Stimulated activated naive CD8-positive, alpha-beta T cell treated with anti-CD3 and anti-CD28 coated beads, Interleukin-15, amount 100 ng/mL, for 72 hours (primary cell): ENCODE measurements around the gene NCAPG.
A peak's percentile ranks its signal among the peaks of the same experiment; 100 is the strongest.
"Not testable (repeated sequence)": the region's sequence is repeated elsewhere in the genome, so short reads cannot be mapped to it uniquely, and the experiment has no call there.

Experiments used
- ATAC-seq: fragments of 150-1000 bp; cut with Tn5 transposase; 2 replicates; pipeline ENCODE4 v1.10.0; 2021; ENCODE audit warnings: mild to moderate bottlenecking, moderate library complexity
- DNase-seq, 2 donors: peaks; one replicate each; pipeline ENCODE4 v3.0.0; 2021 to 2022
- H3K27ac Mint-ChIP-seq, 2 donors: one replicate each; pipeline ENCODE4 v1.8.0; 2022; ENCODE audit warnings: mild to moderate bottlenecking in 2 of 2, mixed read lengths in 2 of 2, moderate library complexity in 2 of 2
- H3K27me3 Mint-ChIP-seq: one replicate; pipeline ENCODE4 v1.8.0; 2022; ENCODE audit warnings: mixed read lengths
- H3K4me1 Mint-ChIP-seq: one replicate; pipeline ENCODE4 v1.8.0; 2022; ENCODE audit warnings: mild to moderate bottlenecking, mixed read lengths
- H3K4me3 Mint-ChIP-seq, 2 donors: one replicate each; pipeline ENCODE4 v1.8.0; 2022; ENCODE audit warnings: mild to moderate bottlenecking in 2 of 2, mixed read lengths in 2 of 2, moderate library complexity in 1 of 2
- H3K9me3 Mint-ChIP-seq, 2 donors: one replicate each; pipeline ENCODE4 v1.8.0; 2022; ENCODE audit warnings: mixed read lengths in 2 of 2

The NCAPG gene

DNA sequence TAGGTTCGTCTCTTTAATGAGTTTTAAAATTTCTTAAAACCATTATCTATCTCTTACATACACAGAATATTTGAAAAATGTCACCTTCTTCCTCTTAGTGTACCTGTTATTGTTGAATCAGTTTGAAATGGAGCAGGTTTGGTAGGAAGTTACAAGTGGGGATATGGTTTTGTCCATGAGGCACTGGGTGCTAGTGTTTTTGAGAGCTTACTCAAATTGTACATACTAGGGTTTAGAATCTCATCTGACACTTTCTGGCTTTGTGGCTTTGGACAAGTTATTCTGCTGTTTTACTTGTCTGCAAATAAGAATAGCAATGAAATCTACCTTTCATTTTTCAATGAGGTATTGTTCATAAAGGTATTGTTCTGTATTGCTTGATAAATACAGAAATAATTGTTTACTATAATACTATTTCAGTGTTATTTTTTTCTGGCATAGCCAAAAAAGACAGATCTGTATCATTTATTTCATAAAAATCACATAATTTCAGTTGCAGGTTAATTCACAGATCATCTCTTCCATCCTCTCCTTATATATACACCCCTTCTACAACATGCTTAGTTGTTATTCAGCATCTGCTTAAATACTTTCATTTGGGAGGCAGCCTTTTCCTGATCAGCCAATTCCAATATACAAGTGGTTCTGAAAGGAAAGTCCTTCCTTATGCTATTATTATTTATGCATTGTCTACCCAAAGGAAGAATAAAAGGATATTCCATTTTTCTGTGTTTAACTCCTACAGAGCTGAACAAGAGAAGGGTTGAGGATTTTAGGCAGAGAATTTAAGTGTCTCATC, 13.3 kb downstream of the NCAPG start:
- DNase-seq (no peak), ATAC-seq (no peak)
- Mint-ChIP-seq H3K4me3 (no peak overlapping the region), H3K4me1 (no peaks in the 10 kb centered on the region), H3K9me3 (no peaks in the 10 kb centered on the region), H3K27me3 (no peaks in the 10 kb centered on the region), H3K27ac (no peak overlapping the region)

- Mint-ChIP-seq H3K27ac (no peak overlapping the region), H3K4me3 (no peak overlapping the region), H3K27me3 (no peaks in the 10 kb centered on the region), H3K4me1 (no peaks in the 10 kb centered on the region), H3K9me3 (no peaks in the 10 kb centered on the region)
- DNase-seq (no peak), ATAC-seq (no peak)
These were observed 35.5 kb downstream of the NCAPG start for GRCh38 chr4:17846266-17846665.

DNA sequence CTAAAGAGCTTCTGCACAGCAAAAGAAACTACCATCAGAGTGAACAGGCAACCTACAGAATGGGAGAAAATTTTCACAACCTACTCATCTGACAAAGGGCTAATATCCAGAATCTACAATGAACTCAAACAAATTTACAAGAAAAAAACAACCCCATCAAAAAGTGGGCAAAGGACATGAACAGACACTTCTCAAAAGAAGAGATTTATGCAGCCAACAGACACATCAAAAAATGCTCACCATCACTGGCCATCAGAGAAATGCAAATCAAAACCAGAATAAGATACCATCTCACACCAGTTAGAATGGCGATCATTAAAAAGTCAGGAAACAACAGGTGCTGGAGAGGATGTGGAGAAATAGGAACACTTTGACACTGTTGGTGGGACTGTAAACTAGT, 39.5 kb downstream of the NCAPG start:
- not testable (repeated sequence) for H3K4me1 Mint-ChIP-seq, H3K9me3 Mint-ChIP-seq, H3K27me3 Mint-ChIP-seq, H3K27ac Mint-ChIP-seq, H3K4me3 Mint-ChIP-seq, DNase-seq, ATAC-seq

GRCh38 chr4:17851959-17852358, 41.2 kb downstream of the NCAPG start:
- Mint-ChIP-seq H3K4me1 (no peaks in the 10 kb centered on the region), H3K4me3 (no peak overlapping the region), H3K27me3 (no peaks in the 10 kb centered on the region), H3K27ac (no peak overlapping the region), H3K9me3 (no peaks in the 10 kb centered on the region)
- ATAC-seq: no peak
- no peak for DNase-seq

GRCh38 chr4:17854036-17854435, 43.3 kb downstream of the NCAPG start:
- ATAC-seq: no peak
- Mint-ChIP-seq H3K4me1 (no peaks in the 10 kb centered on the region), H3K27me3 (no peaks in the 10 kb centered on the region), H3K4me3 (no peak overlapping the region), H3K27ac (no peak overlapping the region), H3K9me3 (peaks cover 5 to 7% of the 10 kb centered on the region in 2 donors)
- DNase-seq: no peak

DNA sequence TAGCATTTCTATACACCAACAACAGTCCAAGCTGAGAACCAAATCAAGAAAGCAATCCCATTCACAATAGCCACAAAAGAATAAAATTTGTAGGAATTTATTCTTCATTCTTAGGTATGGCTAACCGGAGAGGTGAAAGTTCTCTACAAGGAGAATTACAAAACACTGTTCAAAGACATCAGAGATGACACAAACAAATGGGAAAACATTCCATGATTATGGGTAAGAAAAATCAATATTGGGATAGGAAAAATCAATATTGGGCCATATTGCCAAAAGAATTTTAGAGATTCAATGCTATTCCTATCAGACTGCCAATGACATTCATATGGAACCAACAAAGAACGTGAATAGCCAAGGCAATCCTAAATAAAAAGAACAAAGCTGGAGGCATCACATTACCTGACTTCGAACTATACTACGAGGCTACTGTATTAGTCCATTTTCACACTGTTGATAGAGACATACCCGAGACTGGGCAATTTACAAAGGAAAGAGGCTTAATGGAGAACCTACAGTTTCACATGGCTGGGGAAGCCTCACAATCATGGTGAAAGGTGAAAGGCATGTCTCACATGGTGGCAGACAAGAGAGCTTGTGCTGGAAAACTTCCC, 49.1 kb downstream of the NCAPG start:
- Mint-ChIP-seq H3K27ac (no peak overlapping the region), H3K27me3 (no peaks in the 10 kb centered on the region), H3K9me3 (peaks cover 35 to 39% of the 10 kb centered on the region in 2 donors), H3K4me1 (no peaks in the 10 kb centered on the region), H3K4me3 (no peak overlapping the region)
- no peak for ATAC-seq
- no peak for DNase-seq

DNA sequence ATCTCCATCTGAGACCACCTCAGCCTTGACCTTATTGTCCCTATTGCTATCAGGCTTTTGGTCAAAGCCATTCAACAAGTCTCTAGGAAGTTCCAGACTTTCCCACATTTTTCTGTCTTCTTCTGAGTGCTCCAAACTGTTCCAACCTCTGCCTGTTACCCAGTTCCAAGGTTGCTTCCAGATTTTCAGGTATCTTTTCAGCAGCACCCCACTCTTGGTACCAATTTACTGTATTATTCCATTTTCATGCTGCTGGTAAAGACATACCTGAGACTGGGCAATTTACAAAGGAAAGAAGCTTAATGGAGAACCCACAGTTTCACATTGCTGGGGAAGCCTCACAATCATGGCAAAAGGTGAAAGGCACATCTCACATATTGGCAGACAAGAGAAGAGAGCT, 51.1 kb downstream of the NCAPG start:
- not testable (repeated sequence) for ATAC-seq

GRCh38 chr4:17865866-17866363, 55.1 kb downstream of the NCAPG start:
- DNase-seq: no peak
- H3K4me1 Mint-ChIP-seq: no peaks in the 10 kb centered on the region
- H3K27me3 Mint-ChIP-seq: no peaks in the 10 kb centered on the region
- H3K4me3 Mint-ChIP-seq: no peak overlapping the region
- peaks cover 20 to 24% of the 10 kb centered on the region in 2 donors for H3K9me3 Mint-ChIP-seq
- no peak overlapping the region for H3K27ac Mint-ChIP-seq
- no peak for ATAC-seq

More for the DNA sequence above, 51.1 kb downstream of the NCAPG start:
- H3K4me3 Mint-ChIP-seq, H3K27me3 Mint-ChIP-seq, DNase-seq, H3K4me1 Mint-ChIP-seq: not testable (repeated sequence)
- H3K27ac Mint-ChIP-seq: peak overlapping the region in 1 of 2 donors; percentile 6
- H3K9me3 Mint-ChIP-seq: peaks cover 35 to 39% of the 10 kb centered on the region in 2 donors

DNA sequence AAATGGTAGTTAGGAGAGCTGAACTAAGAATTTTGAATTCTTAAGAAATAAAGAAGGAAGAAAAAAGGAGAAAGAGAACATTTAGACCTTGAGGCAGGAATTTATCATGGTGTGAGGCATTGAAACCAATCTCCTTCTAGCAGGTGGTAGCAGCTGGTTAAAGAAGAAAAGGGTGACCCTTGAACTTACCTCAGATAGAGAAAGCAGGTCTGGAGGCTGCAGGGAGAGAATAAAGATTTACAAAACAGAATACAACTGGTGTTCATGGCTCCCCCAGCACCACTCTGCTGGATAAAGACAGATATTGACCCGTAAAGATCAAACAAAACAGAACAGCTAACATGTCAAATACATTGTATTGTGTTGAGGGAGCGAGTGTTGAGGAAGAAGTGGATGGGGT, 56.0 kb downstream of the NCAPG start:
- DNase-seq (no peak), ATAC-seq (no peak)
- no peaks in the 10 kb centered on the region for H3K4me1 Mint-ChIP-seq
- no peak overlapping the region for H3K4me3 Mint-ChIP-seq
- no peak overlapping the region for H3K27ac Mint-ChIP-seq
- H3K9me3 Mint-ChIP-seq: peaks cover 15% of the 10 kb centered on the region in 2 donors
- no peaks in the 10 kb centered on the region for H3K27me3 Mint-ChIP-seq

GRCh38 chr4:17867276-17867675, 56.5 kb downstream of the NCAPG start:
- no peak for ATAC-seq
- Mint-ChIP-seq H3K4me3 (no peak overlapping the region), H3K27me3 (no peaks in the 10 kb centered on the region), H3K9me3 (peaks cover 10% of the 10 kb centered on the region in 2 donors), H3K27ac (no peak overlapping the region), H3K4me1 (no peaks in the 10 kb centered on the region)
- no peak for DNase-seq

DNA sequence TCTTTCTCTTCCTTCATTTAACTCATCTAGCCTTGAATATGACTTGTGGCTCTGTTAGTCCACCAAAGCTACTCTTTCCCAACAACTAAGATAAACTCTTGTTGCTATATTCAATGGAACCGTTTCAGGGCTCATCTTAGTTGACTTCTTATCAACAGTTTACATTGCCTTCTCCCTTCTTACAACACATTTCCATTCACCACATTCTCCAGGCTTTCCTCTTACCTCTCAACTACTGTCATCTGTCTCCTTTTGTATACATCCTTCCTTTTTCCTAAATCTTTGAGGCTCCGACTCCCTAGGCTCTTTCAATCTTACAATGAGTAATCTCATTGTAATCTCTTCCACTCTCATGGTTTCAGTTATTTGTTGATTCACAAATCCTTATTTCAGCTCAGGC, 58.5 kb downstream of the NCAPG start:
- ATAC-seq (no peak), DNase-seq (no peak)
- Mint-ChIP-seq H3K27me3 (no peaks in the 10 kb centered on the region), H3K9me3 (no peaks in the 10 kb centered on the region), H3K27ac (no peak overlapping the region), H3K4me1 (no peaks in the 10 kb centered on the region), H3K4me3 (no peak overlapping the region)

GRCh38 chr4:17875402-17876070, 64.8 kb downstream of the NCAPG start:
- Mint-ChIP-seq H3K4me3 (no peak overlapping the region), H3K9me3 (no peaks in the 10 kb centered on the region), H3K4me1 (no peaks in the 10 kb centered on the region), H3K27me3 (no peaks in the 10 kb centered on the region), H3K27ac (peak overlapping the region in 1 of 2 donors; percentile 34)
- DNase-seq: no peak
- no peak for ATAC-seq

- H3K27me3 Mint-ChIP-seq: no peaks in the 10 kb centered on the region
- DNase-seq (no peak), ATAC-seq (no peak)
- no peak overlapping the region for H3K27ac Mint-ChIP-seq
- H3K4me1 Mint-ChIP-seq: no peaks in the 10 kb centered on the region
- H3K4me3 Mint-ChIP-seq: no peak overlapping the region
- H3K9me3 Mint-ChIP-seq: no peaks in the 10 kb centered on the region
These were observed 66.2 kb downstream of the NCAPG start for GRCh38 chr4:17876943-17877342.

GRCh38 chr4:17877661-17878060, 66.9 kb downstream of the NCAPG start:
- H3K4me3 Mint-ChIP-seq: no peak overlapping the region
- H3K27me3 Mint-ChIP-seq: no peaks in the 10 kb centered on the region
- DNase-seq: no peak
- H3K27ac Mint-ChIP-seq: no peak overlapping the region
- no peaks in the 10 kb centered on the region for H3K9me3 Mint-ChIP-seq
- ATAC-seq: no peak
- no peaks in the 10 kb centered on the region for H3K4me1 Mint-ChIP-seq

GRCh38 chr4:17884063-17884462, 73.3 kb downstream of the NCAPG start:
- H3K27me3 Mint-ChIP-seq: no peaks in the 10 kb centered on the region
- no peak for ATAC-seq
- H3K4me1 Mint-ChIP-seq: no peaks in the 10 kb centered on the region
- H3K9me3 Mint-ChIP-seq: no peaks in the 10 kb centered on the region
- no peak overlapping the region for H3K27ac Mint-ChIP-seq
- no peak for DNase-seq
- H3K4me3 Mint-ChIP-seq: no peak overlapping the region

DNA sequence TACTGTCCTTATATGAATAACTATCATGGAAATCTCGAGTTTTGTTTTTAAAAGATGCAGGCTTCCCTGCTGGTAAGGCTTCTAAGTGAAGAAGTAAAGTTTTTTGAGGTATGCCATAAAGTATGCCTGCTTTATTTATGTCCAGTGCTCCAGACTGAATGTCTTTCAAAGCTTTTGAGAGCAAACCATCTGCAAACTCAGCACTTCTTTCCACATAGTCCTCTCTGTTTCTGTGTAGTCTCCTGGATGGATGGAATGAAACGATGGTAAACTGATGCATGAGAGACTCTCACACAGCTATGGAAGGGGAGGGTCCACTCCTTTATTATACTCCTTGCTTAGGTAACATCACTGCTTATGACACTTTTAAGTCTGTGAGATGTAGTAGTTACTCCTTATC, 73.7 kb downstream of the NCAPG start:
- Mint-ChIP-seq H3K4me3 (no peak overlapping the region), H3K4me1 (no peaks in the 10 kb centered on the region), H3K27me3 (no peaks in the 10 kb centered on the region), H3K27ac (no peak overlapping the region), H3K9me3 (no peaks in the 10 kb centered on the region)
- DNase-seq: no peak
- no peak for ATAC-seq
